ENCODE measurements around the gene MRPL44.

MRPL44 gene
- long read RNA-seq, donor 1, transcript MRPL44-201 (4 exons, 1,748 nt): major isoform, 29 of 57 reads
- long read RNA-seq, donor 1, partial matches to known transcripts: 28 of 57 reads
- long read RNA-seq, donor 1, other reads (novel, unspliced or antisense): 0 of 57 reads
- long read RNA-seq, donor 2, transcript MRPL44-201 (4 exons, 1,748 nt): major isoform, 10 of 15 reads
- long read RNA-seq, donor 2, partial matches to known transcripts: 5 of 15 reads
- long read RNA-seq, donor 2, other reads (novel, unspliced or antisense): 0 of 15 reads
- long read RNA-seq, donor 3, partial matches to known transcripts: 0 of 3 reads
- long read RNA-seq, donor 3, other reads (novel, unspliced or antisense): 0 of 3 reads
- long read RNA-seq, donor 4, transcript MRPL44-201 (4 exons, 1,748 nt): major isoform, 12 of 12 reads
- long read RNA-seq, donor 4, partial matches to known transcripts: 0 of 12 reads
- long read RNA-seq, donor 4, other reads (novel, unspliced or antisense): 0 of 12 reads
- long read RNA-seq, donor 5, transcript MRPL44-201 (4 exons, 1,748 nt): major isoform, 16 of 16 reads
- long read RNA-seq, donor 5, partial matches to known transcripts: 0 of 16 reads
- long read RNA-seq, donor 5, other reads (novel, unspliced or antisense): 0 of 16 reads
- long read RNA-seq, donor 6, transcript MRPL44-201 (4 exons, 1,748 nt): major isoform, 13 of 18 reads
- long read RNA-seq, donor 6, partial matches to known transcripts: 5 of 18 reads
- long read RNA-seq, donor 6, other reads (novel, unspliced or antisense): 0 of 18 reads
- long read RNA-seq, donor 7, transcript MRPL44-201 (4 exons, 1,748 nt): major isoform, 29 of 34 reads
- long read RNA-seq, donor 7, partial matches to known transcripts: 5 of 34 reads
- long read RNA-seq, donor 7, other reads (novel, unspliced or antisense): 0 of 34 reads
- long read RNA-seq, donor 8, transcript MRPL44-201 (4 exons, 1,748 nt): major isoform, 14 of 14 reads
- long read RNA-seq, donor 8, partial matches to known transcripts: 0 of 14 reads
- long read RNA-seq, donor 8, other reads (novel, unspliced or antisense): 0 of 14 reads

GRCh38 chr2:223957092-223957851 is at the start of gene MRPL44:
TSS of gene MRPL44 (plus strand) at chr2:223957463. CDS start at chr2:223957473, 10 bp downstream.
- DNase-seq: peak; percentile 96

DNA sequence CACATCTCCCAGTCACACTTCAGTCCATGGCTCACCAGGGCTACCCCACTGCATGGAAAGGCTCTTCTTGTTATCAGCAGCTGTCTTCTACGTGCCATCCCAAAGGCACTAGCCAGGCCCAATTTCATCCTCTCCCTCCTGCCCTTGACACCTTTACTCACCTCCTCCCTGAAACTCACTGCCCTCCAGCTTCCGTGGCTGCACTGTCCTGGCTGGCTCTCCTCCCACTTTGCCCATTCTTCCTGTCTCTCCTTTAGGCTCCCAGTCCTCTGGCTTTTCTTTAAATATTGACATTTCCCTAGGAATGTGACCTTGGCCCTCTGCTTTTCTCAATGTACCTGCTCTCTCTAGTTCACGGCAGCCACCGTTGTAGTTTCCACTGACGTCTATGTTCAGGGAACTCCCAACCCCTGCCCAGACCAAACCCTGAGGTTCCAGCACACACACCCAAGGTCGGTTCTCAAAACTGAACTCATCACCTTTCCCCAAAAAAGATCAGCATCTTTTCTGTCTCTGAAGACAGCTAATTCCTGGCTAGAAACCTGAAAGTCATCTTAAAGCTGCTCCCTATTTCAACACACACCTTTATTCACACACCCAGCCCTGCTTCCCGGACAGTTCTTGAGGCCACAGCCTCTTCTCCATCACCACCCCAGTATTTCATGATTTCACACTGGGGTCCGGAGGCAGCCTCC is 48.8 kb upstream of the MRPL44 start:
- DNase-seq: no peak

GRCh38 chr2:223909001-223909741 is 48.1 kb upstream of the MRPL44 start:
- no peak for DNase-seq

DNA sequence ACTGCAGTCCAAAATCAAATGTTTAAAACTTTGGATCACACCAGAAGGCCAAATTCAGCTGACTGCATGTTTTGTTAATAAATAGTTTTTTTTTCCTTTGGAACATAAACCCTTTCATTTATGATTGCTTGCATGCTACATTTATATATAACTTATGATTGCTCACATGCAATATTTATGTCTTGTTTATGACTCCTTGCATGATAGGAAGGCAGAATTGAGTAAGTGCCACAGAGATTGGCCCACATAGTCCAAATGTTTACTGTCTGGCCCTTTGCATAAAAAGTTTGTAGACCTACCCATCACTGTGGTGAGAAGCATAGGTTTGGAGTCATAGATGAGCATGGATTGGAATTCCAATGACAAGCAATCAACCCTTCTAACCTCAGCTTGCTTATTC is 42.9 kb upstream of the MRPL44 start:
- DNase-seq: no peak

DNA sequence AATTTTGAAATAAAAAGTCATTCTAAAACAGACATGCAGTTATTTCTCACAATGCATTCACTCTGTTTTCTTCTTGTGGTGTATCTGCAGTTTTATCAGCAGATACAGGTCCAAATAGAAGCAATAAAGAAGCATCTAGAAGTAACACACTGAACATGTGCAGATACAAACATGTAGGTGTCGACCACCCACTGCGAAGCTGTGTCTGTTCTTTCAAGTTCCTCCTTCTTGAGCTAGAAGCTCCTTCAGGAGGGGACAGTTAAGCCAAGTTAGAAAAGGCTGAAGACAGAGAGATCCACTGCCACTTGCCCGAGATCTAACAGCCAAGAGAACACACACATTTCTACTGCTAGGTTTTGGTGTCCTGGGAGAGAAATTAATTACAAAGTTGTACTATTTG is 42.2 kb upstream of the MRPL44 start:
- DNase-seq: no peak

DNA sequence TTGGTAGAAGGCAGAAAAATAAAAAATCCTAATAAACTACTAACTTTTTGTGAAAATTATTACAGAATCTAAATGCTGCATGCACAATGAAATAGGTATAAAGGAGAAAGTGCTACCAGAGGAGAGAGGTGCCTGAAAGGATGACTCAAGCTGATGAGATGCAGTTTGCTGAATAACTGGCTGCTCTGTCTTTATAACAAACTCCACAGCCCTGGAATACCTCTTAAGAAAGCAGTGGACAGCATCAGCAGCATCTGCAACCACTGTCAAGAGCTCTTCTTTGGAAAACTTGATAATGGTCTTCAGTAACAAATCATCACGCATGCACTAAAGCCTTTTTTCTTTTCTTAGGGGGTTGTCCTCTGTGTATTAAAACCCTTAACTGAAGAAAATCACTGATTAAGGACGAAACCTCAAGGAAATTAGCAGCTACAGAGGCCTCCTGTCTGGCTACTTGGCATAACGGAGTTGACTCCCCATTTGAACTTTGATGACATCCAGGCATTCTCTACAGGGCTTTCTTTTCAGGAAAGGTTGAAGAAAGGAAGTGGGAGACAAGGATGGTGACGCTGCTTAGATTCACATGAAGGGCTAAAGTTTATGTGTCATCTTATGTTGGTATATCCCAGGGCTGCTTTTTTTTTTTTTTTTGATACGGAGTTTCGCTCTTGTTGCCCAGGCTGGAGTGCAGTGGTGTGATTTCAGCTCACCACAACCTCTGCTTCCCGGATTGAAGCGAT is 40.9 kb upstream of the MRPL44 start:
- DNase-seq: no peak

GRCh38 chr2:223918671-223919134 is 38.6 kb upstream of the MRPL44 start:
- DNase-seq: no peak

DNA sequence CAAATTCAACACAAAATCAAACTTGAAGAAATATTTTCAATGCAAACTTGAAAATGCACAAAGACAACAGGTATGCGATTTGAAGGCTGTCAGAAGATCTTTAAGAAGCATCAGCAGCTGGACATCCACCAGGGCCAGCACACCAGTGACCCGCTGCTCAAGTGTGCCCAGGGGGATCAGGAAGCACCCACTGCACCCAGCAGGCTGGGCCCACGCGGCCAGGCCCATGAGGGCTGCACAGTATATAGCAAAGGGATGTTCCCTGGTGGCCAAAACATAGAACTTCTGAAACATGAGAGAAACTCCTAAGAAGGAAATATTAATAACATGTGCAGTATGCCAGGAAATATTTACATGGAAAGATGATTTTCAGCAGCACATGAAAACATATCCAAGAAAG is 37.2 kb upstream of the MRPL44 start:
- no peak for DNase-seq

DNA sequence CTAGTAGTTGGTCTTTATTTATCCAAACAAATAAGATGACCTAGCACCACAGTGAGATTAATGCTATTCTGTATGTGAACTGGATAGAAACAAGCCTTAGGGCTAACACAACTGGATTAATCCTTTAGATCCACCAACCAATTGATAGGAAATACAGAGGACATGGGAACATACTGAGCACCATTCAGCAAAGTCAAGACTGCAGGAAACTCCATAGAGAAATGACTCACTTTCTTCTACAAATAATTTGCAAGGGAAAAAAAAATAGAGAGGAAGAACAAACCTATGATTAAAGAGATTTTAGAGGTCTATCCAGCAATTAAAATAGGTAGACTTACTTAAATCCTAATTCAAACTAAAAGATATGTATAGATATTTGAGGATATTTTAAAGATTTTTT is 36.1 kb upstream of the MRPL44 start:
- no peak for DNase-seq

DNA sequence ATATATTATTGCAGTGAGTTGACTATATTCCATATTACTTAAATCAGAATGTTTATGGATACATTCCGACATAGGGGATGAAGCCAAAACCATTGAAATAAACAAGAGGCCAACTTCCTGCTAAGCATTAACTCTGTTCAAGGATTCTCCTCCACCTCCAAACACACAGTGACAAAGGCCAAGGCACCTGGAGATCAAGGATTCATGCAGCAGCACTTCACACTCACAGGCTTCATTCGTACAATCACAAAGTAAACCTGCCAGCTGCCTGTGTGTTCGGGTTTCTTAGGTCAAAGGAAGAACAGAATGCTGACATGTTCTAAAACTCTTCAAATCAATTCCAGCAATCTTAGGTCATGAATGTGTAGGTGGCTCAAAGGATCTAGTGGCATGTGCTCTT is 35.0 kb upstream of the MRPL44 start:
- DNase-seq: no peak

DNA sequence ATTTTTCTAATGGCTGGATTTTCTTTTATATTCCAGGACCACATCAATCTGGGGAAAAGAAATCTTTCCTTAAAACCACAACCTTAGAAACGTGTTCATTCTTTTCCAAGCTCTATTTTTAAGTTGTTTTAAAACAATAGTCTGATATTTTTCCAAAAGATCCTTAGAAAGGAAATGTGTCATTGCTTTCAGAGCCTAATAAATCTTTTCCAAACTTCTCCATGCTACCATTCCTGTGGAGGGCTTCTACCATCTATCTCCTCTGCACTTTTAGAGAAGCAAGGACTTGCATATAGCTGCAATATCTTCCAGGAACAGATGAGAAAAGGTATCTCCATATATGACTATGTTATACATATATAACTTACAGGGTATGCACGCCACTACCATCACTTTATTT is 33.3 kb upstream of the MRPL44 start:
- no peak for DNase-seq

- DNase-seq: no peak
Measured at GRCh38 chr2:223925106-223925505, 32.2 kb upstream of the MRPL44 start.

DNA sequence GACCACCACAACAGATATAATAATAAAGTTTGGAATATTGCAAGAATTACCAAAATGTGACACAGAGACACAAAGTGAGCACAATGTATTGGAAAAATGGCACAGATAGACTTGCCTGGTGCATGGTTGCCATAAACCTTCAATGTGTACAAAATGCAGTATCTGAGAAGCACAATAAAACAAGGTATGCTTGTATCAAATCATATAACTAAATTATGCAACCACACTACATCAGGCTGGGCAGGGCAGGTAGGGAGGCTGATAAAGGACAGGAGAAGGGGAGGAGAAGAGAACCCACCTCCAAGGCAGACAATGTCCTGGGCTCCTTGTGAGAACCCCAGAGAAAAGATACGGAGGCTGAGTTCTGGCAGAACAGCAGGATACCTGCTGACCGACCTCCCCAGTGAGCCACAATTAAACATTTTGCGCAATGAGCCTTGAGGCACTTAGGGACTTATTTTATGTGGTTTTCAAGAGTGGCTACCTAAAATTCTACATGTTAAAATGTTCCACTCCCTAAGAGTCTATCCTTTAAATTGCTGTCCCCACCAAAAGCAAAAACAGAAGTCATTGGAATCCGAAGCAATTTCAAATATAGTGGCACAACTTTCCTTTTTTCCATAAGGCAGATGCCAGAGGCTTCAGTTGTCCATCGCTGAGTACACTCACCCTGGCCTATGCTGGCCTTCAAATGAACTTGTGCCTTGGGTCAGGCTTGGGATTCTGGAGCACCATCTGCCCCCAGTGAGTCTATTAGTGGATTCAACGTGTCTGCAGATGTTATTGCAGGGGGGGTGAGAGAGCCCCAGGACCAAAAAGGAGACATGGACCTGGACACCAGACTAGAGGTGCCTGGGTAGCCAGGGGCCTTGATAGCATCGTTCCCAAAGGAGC is 28.9 kb upstream of the MRPL44 start:
- no peak for DNase-seq

DNA sequence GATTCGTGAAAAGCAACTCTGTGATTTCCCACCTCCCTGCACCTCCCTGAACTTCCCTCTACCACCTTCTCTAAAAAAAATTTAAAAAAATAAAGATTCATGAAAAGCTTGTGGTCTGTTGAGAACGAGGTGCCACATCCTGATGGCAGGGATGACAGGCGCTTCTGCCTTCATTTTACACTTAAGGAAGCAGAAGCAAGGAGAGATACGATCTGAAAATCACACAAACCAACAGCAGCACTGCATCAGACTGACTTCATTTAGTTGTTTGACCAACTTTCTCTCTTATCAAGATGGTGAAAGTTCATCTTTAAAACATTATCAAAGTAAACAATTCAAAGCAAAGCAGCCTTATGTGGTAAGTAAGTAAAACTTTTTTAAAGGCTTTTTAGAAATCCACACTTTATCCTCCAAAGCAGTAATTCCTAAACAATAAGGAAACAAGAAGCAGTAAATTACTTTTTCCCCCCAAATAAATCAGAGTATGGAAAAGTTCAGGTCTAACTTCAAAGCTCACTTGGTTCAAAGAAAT is 27.6 kb upstream of the MRPL44 start:
- no peak for DNase-seq

GRCh38 chr2:223930103-223930976 is 26.9 kb upstream of the MRPL44 start:
- DNase-seq: no peak

- no peak for DNase-seq
Measured at GRCh38 chr2:223932816-223933800, 24.2 kb upstream of the MRPL44 start.

Data from right kidney (tissue), 9 donors.